ENCODE data around the gene P2RY6. TPM values are rescaled to one million over a fixed set of nuclear protein-coding genes. Genes with fewer than 3 reads are reported as not detected.
"Not testable (repeated sequence)": the region's sequence is repeated elsewhere in the genome, so short reads cannot be mapped to it uniquely, and the experiment has no call there.

Gene P2RY6
- total RNA-seq, 2 donors from 2014 or later = 7.7 to 13.4 TPM

DNA sequence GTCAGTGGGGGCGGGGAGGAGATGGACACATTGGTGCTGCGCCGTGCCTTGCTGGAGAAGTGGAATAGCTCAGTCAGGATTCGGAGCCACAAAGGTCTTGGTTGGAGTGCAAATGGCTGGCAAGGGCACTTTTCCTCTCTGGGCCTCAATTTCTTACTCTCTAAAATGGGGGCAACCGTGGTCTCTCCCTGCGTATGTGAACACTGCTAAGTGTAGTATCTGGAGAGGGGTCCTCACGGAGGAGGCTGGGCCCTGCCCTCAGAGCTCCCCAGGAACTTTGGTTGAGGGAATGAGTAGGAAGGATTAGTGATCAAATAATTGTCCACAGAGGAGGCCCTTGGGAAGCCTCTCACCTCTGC lies 521 bp downstream of the P2RY6 start:
- H3K27me3 ChIP-seq (replicated peaks; ENCODE audit: insufficient read depth) = no peaks in the 10 kb centered on the region
- peak overlapping the region; percentile 15 for H3K4me3 ChIP-seq
- H3K4me1 ChIP-seq (ENCODE audit: control insufficient read depth in 1 of 2, low read depth in 2 of 2) = no peaks in the 10 kb centered on the region
- TF ChIP-seq, protein P1, sequence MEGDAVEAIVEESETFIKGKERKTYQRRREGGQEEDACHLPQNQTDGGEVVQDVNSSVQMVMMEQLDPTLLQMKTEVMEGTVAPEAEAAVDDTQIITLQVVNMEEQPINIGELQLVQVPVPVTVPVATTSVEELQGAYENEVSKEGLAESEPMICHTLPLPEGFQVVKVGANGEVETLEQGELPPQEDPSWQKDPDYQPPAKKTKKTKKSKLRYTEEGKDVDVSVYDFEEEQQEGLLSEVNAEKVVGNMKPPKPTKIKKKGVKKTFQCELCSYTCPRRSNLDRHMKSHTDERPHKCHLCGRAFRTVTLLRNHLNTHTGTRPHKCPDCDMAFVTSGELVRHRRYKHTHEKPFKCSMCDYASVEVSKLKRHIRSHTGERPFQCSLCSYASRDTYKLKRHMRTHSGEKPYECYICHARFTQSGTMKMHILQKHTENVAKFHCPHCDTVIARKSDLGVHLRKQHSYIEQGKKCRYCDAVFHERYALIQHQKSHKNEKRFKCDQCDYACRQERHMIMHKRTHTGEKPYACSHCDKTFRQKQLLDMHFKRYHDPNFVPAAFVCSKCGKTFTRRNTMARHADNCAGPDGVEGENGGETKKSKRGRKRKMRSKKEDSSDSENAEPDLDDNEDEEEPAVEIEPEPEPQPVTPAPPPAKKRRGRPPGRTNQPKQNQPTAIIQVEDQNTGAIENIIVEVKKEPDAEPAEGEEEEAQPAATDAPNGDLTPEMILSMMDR (IDR thresholded peaks at IDR 0.05) = no peak
- no peak overlapping the region for H3K27ac ChIP-seq
- ATAC-seq (ENCODE audit: insufficient number of reproducible peaks, low FRiP score, low read depth) = no peak
- DNase-seq (ENCODE audit: low spot score) = no peak
- no peaks in the 10 kb centered on the region for H3K36me3 ChIP-seq
- no peaks in the 10 kb centered on the region for H3K9me3 ChIP-seq

DNA sequence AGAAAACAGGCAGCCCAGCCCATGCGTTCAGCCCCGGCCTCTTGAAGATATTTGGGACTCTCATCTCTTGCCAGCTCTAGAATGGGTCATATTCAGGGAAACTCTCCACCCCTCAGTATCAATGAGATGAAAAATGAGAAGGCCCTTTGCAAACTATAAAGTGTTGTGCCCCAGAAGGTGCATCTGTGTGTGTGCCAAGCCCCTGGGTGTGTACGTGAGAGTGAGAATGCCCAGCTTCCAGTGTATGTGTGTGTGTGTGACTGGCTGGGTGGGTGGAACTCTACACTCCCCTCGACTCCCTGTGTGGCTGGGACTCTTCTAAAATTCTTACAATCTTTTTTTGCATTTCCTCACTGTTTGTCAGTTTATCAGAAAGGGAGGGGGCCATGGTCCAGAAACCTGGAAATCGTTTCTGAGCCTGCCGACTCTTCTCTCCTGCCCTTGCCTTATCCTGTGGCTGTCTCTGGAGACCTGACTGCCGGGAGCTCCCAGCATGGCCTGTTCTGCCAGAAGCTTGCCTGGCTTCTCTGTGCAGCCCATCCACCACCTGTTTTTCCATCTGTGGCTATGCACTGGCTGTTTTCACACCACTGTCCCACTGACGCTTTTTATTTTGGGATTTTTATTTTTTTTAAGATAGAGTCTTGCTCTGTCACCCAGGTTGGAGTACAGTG lies 1.2 kb downstream of the P2RY6 start:
- Histone ChIP-seq H3K27me3 (replicated peaks; ENCODE audit: insufficient read depth) (no peaks in the 10 kb centered on the region), H3K27ac (no peak overlapping the region), H3K36me3 (no peaks in the 10 kb centered on the region), H3K4me1 (ENCODE audit: control insufficient read depth in 1 of 2, low read depth in 2 of 2) (no peaks in the 10 kb centered on the region), H3K9me3 (no peaks in the 10 kb centered on the region), H3K4me3 (peak overlapping the region; percentile 33)
- no peak for ATAC-seq (ENCODE audit: insufficient number of reproducible peaks, low FRiP score, low read depth)
- DNase-seq (ENCODE audit: low spot score) = no peak
- TF ChIP-seq, protein P1 (IDR thresholded peaks at IDR 0.05) = no peak

DNA sequence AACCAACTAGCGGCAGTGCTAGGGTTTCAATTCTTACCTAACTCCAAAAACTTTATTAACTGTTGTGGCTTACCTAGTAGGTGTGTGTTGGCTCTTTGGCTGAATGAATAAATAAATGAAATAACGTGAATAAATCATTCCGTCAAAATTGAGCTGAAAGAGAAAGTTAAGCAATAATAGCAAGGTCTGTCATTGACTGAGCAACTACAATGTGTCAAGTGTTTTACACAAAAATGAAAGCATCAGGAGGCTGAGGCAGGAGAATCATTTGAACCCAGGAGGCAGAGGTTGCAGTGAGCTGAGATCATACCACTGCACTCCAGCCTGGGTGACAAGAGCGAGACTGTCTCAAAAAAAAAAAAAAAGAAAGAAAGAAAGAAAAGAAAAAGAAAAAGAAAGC lies 2.1 kb downstream of the P2RY6 start:
- ATAC-seq (ENCODE audit: insufficient number of reproducible peaks, low FRiP score, low read depth); DNase-seq (ENCODE audit: low spot score); H3K27me3 ChIP-seq (replicated peaks; ENCODE audit: insufficient read depth); H3K4me3 ChIP-seq; H3K27ac ChIP-seq; H3K9me3 ChIP-seq; H3K36me3 ChIP-seq; H3K4me1 ChIP-seq (ENCODE audit: control insufficient read depth in 1 of 2, low read depth in 2 of 2): not testable (repeated sequence)

DNA sequence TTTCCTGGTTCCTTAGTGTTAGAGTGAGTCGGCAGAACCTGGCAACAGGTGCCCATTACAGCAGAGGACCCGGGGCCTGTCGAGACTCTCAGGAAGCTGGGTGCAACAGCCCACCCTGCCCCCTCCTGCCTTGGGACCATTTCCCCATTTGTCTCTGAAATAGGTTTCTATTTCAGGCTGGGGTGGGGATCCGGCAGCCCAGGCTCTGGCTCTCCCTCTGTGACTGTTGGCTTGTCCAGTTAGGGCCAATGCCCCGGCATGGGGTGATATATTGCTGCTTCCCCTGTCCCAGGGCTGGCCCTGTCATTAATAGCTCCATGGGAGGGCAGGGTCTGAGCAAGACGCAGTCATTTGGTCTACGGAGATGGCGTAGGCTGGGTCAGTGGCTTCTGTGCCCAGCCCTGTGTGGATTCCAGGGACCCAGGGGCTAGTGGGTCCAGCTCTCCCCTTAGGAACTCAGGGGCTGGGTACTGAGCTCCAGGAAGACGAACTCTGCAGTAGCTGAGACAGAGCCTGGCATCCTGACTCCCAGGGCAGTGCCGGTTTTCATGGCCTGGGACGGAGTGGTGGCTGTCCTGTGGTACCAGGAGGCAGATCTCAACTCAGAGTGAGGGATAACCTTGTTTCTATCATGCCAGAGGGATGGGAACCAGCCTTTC lies 2.7 kb downstream of the P2RY6 start:
- Histone ChIP-seq H3K27me3 (replicated peaks; ENCODE audit: insufficient read depth) (no peaks in the 10 kb centered on the region), H3K4me3 (no peak overlapping the region), H3K9me3 (no peaks in the 10 kb centered on the region), H3K36me3 (no peaks in the 10 kb centered on the region), H3K27ac (no peak overlapping the region), H3K4me1 (ENCODE audit: control insufficient read depth in 1 of 2, low read depth in 2 of 2) (no peaks in the 10 kb centered on the region)
- ATAC-seq (ENCODE audit: insufficient number of reproducible peaks, low FRiP score, low read depth) (no peak), DNase-seq (ENCODE audit: low spot score) (no peak)
- TF ChIP-seq, protein P1 (IDR thresholded peaks at IDR 0.05) = no peak

DNA sequence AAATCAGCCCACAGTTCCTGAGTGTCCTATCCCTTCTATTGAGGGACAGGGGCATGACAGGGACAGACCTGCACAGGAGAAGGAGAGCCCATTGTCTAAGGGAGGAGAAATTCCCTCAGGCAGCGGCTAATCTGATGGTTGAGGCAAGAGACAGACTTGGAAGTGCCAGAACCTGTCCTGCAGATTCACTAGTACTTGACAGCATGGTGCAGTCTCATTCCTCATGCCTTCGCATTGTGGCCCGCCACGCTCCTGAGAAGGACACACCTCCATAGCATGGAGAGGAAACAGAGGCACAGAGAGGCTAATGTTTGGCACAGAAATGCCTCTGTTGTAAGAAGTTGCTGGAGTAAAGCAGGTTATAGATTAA lies 3.2 kb downstream of the P2RY6 start:
- TF ChIP-seq, protein P1 (IDR thresholded peaks at IDR 0.05) = no peak
- Histone ChIP-seq H3K27me3 (replicated peaks; ENCODE audit: insufficient read depth) (no peaks in the 10 kb centered on the region), H3K27ac (no peak overlapping the region), H3K9me3 (no peaks in the 10 kb centered on the region), H3K36me3 (no peaks in the 10 kb centered on the region), H3K4me1 (ENCODE audit: control insufficient read depth in 1 of 2, low read depth in 2 of 2) (no peaks in the 10 kb centered on the region), H3K4me3 (no peak overlapping the region)
- no peak for ATAC-seq (ENCODE audit: insufficient number of reproducible peaks, low FRiP score, low read depth)
- no peak for DNase-seq (ENCODE audit: low spot score)
